ENCODE data around the gene ARSG. TPM values are rescaled to one million over a fixed set of nuclear protein-coding genes. Genes with fewer than 3 reads are reported as not detected.
"Not testable (repeated sequence)": the region's sequence is repeated elsewhere in the genome, so short reads cannot be mapped to it uniquely, and the experiment has no call there.

Gene ARSG
- total and polyA plus RNA-seq, 4 donors = 1.5 to 5.4 (median 2.3) TPM

GRCh38 chr17:68329331-68329730 lies 38.0 kb downstream of the ARSG start:
- WGBS = 95% methylated on average over 7 of the region's 7 CpGs
- no peaks in the 10 kb centered on the region for H3K4me1 ChIP-seq (ENCODE audit: control insufficient read depth in 4 of 4, insufficient read depth in 4 of 4, low read length in 3 of 4)
- H3K27ac ChIP-seq (ENCODE audit: low read depth in 1 of 2, low read length in 2 of 2) = no peak overlapping the region
- H3K36me3 ChIP-seq (ENCODE audit: control insufficient read depth in 4 of 4, insufficient read depth in 3 of 4, low read depth in 1 of 4, low read length in 3 of 4) = no peaks in the 10 kb centered on the region
- DNase-seq (ENCODE audit: low spot score) = no peak
- no peak overlapping the region for H3K9ac ChIP-seq (ENCODE audit: low read depth in 1 of 2, low read length in 2 of 2)
- TF ChIP-seq HNF4A (conservative IDR thresholded peaks at IDR 0.05) = no peak
- no peak for TF ChIP-seq ZBTB33 (IDR thresholded peaks at IDR 0.05)
- no peak for TF ChIP-seq RAD21 (IDR thresholded peaks at IDR 0.05)
- TF ChIP-seq RXRA (IDR thresholded peaks at IDR 0.05) = no peak
- no peak for TF ChIP-seq CTCF (IDR thresholded peaks at IDR 0.05; ENCODE audit: low read depth, low read length, missing input control)
- TF ChIP-seq REST (IDR thresholded peaks at IDR 0.05) = no peak
- TF ChIP-seq FOXA1 (IDR thresholded peaks at IDR 0.05) = no peak
- TF ChIP-seq GABPA (IDR thresholded peaks at IDR 0.05 in 1 of 2, conservative IDR thresholded peaks at IDR 0.05 in 1 of 2) = no peak
- TF ChIP-seq TAF1 (conservative IDR thresholded peaks at IDR 0.05) = no peak
- no peak for TF ChIP-seq ATF3 (IDR thresholded peaks at IDR 0.05)
- no peaks in the 10 kb centered on the region for H3K27me3 ChIP-seq (ENCODE audit: control insufficient read depth in 4 of 4, insufficient read depth in 4 of 4, low read length in 3 of 4)
- H3K4me3 ChIP-seq (ENCODE audit: low read depth in 1 of 3, low read length in 3 of 3) = no peak overlapping the region
- H3K9me3 ChIP-seq (ENCODE audit: control insufficient read depth in 4 of 4, low read length in 3 of 4) = peaks cover 0 to 2% (median under 1%) of the 10 kb centered on the region in 4 donors

GRCh38 chr17:68331932-68332331 lies 40.6 kb downstream of the ARSG start:
- not testable (repeated sequence) for H3K27me3 ChIP-seq (ENCODE audit: control insufficient read depth in 4 of 4, insufficient read depth in 4 of 4, low read length in 3 of 4); H3K36me3 ChIP-seq (ENCODE audit: control insufficient read depth in 4 of 4, insufficient read depth in 3 of 4, low read depth in 1 of 4, low read length in 3 of 4); DNase-seq (ENCODE audit: low spot score); H3K4me3 ChIP-seq (ENCODE audit: low read depth in 1 of 3, low read length in 3 of 3); H3K4me1 ChIP-seq (ENCODE audit: control insufficient read depth in 4 of 4, insufficient read depth in 4 of 4, low read length in 3 of 4); H3K27ac ChIP-seq (ENCODE audit: low read depth in 1 of 2, low read length in 2 of 2); H3K9me3 ChIP-seq (ENCODE audit: control insufficient read depth in 4 of 4, low read length in 3 of 4); H3K9ac ChIP-seq (ENCODE audit: low read depth in 1 of 2, low read length in 2 of 2)
- 96% methylated on average over 12 of the region's 12 CpGs for WGBS
